Erythroblast (primary cell): ENCODE measurements around the gene ESYT3.
A peak's percentile ranks its signal among the peaks of the same experiment; 100 is the strongest.

ENCODE experiments used
- DNase-seq, 2 experiments: peaks; one replicate each; lab custom pipeline; 2025; lab: John Stamatoyannopoulos, UW
- GATA1 ChIP-seq: IDR thresholded peaks from 2 replicates; pipeline ENCODE4 v1.6.1; 2011; ENCODE audit warnings: low read depth, mild to moderate bottlenecking, control low read depth, low read length, moderate library complexity
- POLR2A ChIP-seq: IDR thresholded peaks from 2 replicates; pipeline ENCODE4 v1.6.1; 2011; ENCODE audit warnings: mild to moderate bottlenecking, low read length

Gene ESYT3, protein sequence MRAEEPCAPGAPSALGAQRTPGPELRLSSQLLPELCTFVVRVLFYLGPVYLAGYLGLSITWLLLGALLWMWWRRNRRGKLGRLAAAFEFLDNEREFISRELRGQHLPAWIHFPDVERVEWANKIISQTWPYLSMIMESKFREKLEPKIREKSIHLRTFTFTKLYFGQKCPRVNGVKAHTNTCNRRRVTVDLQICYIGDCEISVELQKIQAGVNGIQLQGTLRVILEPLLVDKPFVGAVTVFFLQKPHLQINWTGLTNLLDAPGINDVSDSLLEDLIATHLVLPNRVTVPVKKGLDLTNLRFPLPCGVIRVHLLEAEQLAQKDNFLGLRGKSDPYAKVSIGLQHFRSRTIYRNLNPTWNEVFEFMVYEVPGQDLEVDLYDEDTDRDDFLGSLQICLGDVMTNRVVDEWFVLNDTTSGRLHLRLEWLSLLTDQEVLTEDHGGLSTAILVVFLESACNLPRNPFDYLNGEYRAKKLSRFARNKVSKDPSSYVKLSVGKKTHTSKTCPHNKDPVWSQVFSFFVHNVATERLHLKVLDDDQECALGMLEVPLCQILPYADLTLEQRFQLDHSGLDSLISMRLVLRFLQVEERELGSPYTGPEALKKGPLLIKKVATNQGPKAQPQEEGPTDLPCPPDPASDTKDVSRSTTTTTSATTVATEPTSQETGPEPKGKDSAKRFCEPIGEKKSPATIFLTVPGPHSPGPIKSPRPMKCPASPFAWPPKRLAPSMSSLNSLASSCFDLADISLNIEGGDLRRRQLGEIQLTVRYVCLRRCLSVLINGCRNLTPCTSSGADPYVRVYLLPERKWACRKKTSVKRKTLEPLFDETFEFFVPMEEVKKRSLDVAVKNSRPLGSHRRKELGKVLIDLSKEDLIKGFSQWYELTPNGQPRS

DNA sequence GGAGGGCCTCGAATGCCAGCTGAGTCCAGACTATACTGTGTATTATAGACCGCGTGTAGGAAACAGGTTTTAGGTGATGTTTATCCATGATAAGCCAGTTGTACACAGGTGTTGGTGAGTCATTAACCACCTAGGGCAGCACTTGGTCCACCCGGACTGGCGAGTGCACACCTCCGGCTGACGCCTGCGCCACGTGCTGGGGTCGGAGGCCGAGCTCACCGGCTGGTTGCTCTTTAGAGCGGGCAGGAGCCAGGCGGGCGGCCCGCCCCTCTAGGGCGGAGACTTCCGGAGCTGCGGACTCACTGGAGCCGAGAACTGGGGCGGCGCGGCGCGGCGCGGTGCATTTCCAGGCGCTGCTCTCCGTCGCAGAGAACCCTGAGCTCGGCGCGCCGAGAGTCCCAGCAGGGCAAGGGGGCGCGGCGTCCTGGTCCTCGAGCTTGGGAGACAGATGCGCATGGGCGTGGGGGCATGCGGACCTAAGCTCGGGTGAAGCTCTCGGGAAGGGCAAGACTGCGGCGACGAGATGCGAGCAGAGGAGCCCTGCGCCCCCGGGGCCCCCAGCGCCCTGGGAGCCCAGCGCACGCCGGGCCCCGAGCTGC is at the start of gene ESYT3:
Gene ESYT3, plus strand, starts transcription at position 341 of the 599 bp plus-strand sequence. Its CDS starts 183 bp downstream, at position 524.
- DNase-seq = peak; percentile 39 to 54
- TF ChIP-seq GATA1 (no peak), POLR2A (no peak)

DNA sequence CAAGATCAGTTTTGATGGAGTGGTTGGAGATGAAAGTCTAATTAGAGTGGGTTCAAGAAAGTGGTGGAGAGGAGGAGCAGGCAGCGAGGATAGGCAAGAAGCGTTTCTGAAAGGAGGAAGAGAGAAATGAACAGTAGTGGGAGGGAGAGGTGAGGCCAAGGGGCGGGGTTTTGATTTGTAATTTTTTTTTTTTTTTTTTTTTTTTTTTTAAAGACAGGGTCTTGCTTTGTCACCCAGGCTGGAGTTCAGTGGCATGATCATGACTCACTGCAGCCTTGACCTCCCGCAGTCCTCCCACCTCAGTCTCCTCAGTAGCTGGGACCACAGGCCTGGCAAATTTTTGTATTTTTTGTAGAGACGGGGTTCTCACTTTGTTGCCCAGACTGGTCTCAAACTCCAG is 49.4 kb upstream of the ESYT3 start:
- no peak for TF ChIP-seq POLR2A
- no peak for TF ChIP-seq GATA1
- no peak for DNase-seq

DNA sequence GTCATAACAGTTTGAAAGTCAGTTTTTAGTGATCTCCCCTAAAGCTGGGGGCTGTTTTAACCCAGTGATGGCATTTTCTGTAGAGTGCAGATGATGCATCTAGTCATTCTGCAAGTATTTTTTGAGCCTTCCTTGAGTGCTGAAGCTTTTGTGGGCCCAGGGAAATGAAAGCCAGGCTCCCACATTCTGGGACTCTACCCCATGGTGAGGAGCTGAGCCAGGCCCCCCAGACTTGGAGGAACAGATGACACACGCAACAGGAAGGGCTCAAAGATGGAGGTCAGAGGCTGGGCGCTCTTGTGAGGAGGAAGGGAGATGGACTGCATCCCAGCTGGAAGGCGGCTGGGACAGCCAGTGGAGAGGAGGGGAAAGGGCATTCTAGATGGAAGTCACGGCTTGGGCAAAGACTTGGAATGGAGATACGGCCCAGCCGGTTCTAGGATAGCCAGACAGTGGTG is 45.2 kb upstream of the ESYT3 start:
- no peak for DNase-seq

GRCh38 chr3:138389841-138390581 is 44.4 kb upstream of the ESYT3 start:
- TF ChIP-seq GATA1 (no peak), POLR2A (no peak)
- no peak for DNase-seq

More for the DNA sequence above, 45.2 kb upstream of the ESYT3 start:
- TF ChIP-seq GATA1 (no peak), POLR2A (no peak)

DNA sequence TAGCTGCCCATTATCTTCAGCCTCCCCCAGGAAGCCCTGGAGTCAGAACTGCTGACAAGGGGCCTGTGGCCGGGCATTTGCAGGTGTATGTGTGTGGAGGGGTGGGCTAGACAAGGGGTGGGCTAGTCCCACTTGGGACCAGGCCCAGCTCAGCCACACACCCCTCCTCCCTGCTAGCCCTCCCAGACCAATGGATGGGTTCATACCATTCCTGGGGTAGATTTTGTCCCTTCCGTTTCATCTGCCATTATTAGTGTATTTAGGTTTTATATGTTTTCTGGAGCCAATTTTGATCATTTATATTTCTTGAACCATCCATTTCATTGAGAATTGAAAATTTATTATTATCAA is 43.9 kb upstream of the ESYT3 start:
- no peak for DNase-seq
- TF ChIP-seq GATA1 = no peak

DNA sequence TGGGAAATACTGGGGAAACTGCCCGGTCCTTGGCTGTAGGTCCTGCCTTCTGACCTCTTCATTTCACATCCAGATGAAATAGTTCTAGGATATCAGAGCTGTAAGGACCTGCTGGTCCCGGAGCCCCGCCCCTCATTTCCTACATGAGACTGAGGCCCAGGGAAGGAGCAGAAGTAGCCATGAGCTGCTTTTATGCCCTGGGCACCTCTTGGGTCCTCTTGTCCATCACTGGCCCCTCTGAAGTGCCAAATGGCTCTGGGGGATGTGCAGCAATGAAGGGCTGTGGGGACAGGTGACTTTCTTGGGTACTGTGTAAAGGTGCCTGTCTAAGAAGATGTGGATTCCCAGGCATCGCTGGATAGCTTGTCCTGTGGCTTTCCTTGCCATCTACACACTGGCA is 40.3 kb upstream of the ESYT3 start:
- no peak for DNase-seq
- TF ChIP-seq POLR2A = no peak
- TF ChIP-seq GATA1 = no peak

GRCh38 chr3:138394686-138395085 is 39.7 kb upstream of the ESYT3 start:
- TF ChIP-seq GATA1 (no peak), POLR2A (no peak)
- no peak for DNase-seq

DNA sequence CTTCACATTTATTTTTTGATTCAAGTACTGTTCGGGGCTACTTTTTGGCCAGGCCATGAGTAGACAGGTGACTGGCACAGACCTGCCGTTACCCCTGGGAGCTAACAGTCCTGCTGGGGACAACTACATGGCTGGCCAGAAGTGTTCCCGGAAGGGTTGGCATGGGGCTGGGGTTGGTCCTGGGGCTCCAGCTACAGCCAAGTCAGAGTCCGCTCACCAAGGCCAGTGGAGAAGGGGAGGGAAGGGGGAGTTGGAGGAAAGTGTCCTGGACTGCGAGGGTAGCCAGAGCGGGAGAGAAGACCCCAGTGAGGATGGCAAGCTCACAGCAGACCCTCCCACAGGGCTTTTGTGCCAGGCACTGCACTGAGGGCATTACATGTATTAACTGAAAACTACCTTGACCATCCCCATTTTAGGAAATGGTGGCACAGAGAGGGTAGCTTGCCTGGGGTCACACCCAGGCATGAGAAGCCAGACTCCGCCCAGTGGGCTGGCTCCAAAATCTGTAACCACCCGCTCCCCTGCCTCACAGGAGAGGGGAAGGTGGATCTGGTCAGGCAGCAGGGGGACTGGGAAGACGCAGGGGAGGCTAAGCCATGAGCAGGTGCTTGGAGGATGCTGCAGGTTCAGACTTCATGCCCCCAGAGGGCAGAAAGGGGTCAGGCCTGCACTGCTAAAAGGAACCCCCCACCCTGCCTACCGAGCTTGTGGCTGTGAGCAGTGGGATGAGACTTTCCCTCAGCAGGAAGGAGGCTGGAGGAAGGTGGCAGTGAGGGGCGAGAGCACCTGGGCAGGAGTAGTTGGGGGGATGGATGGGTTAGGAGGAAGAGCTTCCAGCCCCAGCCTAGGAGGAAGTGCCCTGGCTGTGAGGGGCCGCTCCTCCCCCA is 38.3 kb upstream of the ESYT3 start:
- DNase-seq = no peak
- no peak for TF ChIP-seq POLR2A
- no peak for TF ChIP-seq GATA1

- no peak for DNase-seq
- TF ChIP-seq POLR2A (no peak), GATA1 (no peak)
These were observed 37.5 kb upstream of the ESYT3 start for GRCh38 chr3:138396752-138397410.

GRCh38 chr3:138397983-138398382 is 36.4 kb upstream of the ESYT3 start:
- DNase-seq = peak in 1 of 2 experiments; percentile 4
- TF ChIP-seq POLR2A (no peak), GATA1 (no peak)

DNA sequence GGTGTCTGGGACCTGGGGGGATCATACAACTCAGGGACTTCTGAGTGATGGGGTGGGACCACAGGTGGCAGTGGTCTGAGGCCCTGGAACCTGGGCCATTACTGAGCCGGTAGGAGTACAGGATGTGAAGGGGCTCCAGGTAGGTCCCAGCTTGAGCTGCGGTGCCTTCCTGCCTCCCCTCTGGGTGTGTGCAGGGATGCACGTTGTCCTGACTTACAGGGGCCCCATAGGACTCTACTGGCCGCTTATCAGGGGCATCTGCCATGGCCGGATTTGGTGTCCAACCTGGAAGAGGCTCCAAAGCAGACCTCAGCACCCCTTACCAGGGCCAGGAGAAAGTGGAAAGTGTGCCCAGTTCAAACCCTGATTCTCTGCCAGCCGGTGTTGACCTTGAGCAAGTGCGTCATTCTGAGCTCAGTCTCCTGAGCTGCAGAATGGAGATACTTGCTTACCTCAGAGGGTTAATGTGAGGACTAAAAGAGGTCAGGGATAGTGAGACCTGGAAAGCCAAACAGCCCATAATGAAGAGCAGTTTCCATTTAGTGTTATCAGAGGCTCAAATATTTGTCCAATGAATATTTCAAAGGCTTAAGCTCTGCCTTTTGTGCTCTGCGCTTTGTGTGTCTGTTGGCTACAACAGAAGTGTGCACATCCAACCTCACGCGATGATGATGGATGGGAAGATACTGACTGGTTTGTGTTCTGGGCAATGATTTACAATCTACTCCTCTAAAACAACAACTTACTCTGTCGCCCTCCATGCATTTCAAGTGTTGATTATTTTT is 35.4 kb upstream of the ESYT3 start:
- TF ChIP-seq POLR2A = no peak
- no peak for TF ChIP-seq GATA1
- DNase-seq = no peak
